HG03135 (cell line): ENCODE measurements around the gene SPON1.

Experiments used
- ATAC-seq: cut with Tn5 transposase; IDR thresholded peaks from one replicate; pipeline ENCODE4 v1.9.1; 2021; ENCODE audit warnings: mild to moderate bottlenecking, moderate library complexity; ENCODE audit not compliant: unreplicated experiment

Gene SPON1

GRCh38 chr11:14309425-14310192, 347.1 kb downstream of the SPON1 start:
- ATAC-seq: no peak

- no peak for ATAC-seq
Observed at GRCh38 chr11:14310679-14311078, 348.2 kb downstream of the SPON1 start.

- no peak for ATAC-seq
Observed at GRCh38 chr11:14312736-14313438, 350.4 kb downstream of the SPON1 start.

GRCh38 chr11:14314127-14314526, 351.6 kb downstream of the SPON1 start:
- ATAC-seq: no peak

GRCh38 chr11:14315130-14315529, 352.6 kb downstream of the SPON1 start:
- peak; percentile 34 for ATAC-seq
